HEK293 (cell line): ENCODE results near the gene PLEKHG7.
A peak's percentile ranks its signal among the peaks of the same experiment; 100 is the strongest.

Experiments used
- CTCF ChIA-PET: fragments of 350-600 bp; formaldehyde crosslinking; extraction: SDS; loops from one replicate; lab custom pipeline; 2021; ENCODE audit warnings: antibody characterized with exemption; lab: Yijun Ruan, JAX
- POLR2A ChIA-PET: fragments of 300-600 bp; formaldehyde crosslinking; extraction: SDS; loops from one replicate; lab custom pipeline; 2020; ENCODE audit warnings: antibody characterized with exemption, inconsistent platforms; lab: Yijun Ruan, JAX
- H3K27ac ChIP-seq: fragments of 200-500 bp; sonication (Bioruptor generic); 2 replicates; pipeline ENCODE4 v1.5.1; 2014; ENCODE audit warnings: low read depth, low read length, control low read depth, inconsistent platforms; ENCODE audit errors: extremely low read depth
- H3K36me3 ChIP-seq, 2 experiments: fragments of 200-500 bp in 1 of 2; sonication (Bioruptor generic) in 1 of 2; 1 replicate in 1 of 2; 2 replicates in 1 of 2; pipeline ENCODE4 v1.5.1; 2014 to 2017; ENCODE audit warnings: inconsistent platforms in 2 of 2, low read length in 2 of 2; ENCODE audit not compliant: control insufficient read depth in 2 of 2, insufficient read depth in 1 of 2
- H3K4me1 ChIP-seq: fragments of 200-500 bp; sonication (Bioruptor generic); 2 replicates; pipeline ENCODE4 v1.5.1; 2014; ENCODE audit warnings: mild to moderate bottlenecking, low read length, inconsistent platforms; ENCODE audit not compliant: control insufficient read depth, insufficient read depth
- H3K4me3 ChIP-seq: 2 replicates; pipeline ENCODE4 v1.5.1; 2011; ENCODE audit warnings: low read depth, mild to moderate bottlenecking, control low read depth, low read length, moderate library complexity
- H3K9me3 ChIP-seq: fragments of 200-500 bp; sonication (Bioruptor generic); 2 replicates; pipeline ENCODE4 v1.5.1; 2014; ENCODE audit warnings: low read depth, low read length, inconsistent platforms; ENCODE audit not compliant: control insufficient read depth, insufficient read depth
- CTCF ChIP-seq: fragments of 450-650 bp; formaldehyde crosslinking; IDR thresholded peaks from 2 replicates; pipeline ENCODE4 v1.5.1; 2016; ENCODE audit warnings: missing biosample characterization, missing genetic modification characterization
- PRDM4 ChIP-seq: fragments of 450-650 bp; formaldehyde crosslinking; IDR thresholded peaks from 2 replicates; pipeline ENCODE4 v1.5.1; 2017; ENCODE audit warnings: missing biosample characterization, missing genetic modification characterization
- SCRT1 ChIP-seq: fragments of 450-650 bp; formaldehyde crosslinking; IDR thresholded peaks from 2 replicates; pipeline ENCODE4 v1.5.1; 2016; ENCODE audit warnings: missing biosample characterization, missing genetic modification characterization, borderline replicate concordance
- SCRT2 ChIP-seq: fragments of 450-650 bp; formaldehyde crosslinking; IDR thresholded peaks from 2 replicates; pipeline ENCODE4 v1.5.1; 2016; ENCODE audit warnings: missing biosample characterization, missing genetic modification characterization
- SP7 ChIP-seq: fragments of 450-650 bp; formaldehyde crosslinking; IDR thresholded peaks from 2 replicates; pipeline ENCODE4 v1.5.1; 2016; ENCODE audit warnings: missing biosample characterization, missing genetic modification characterization
- ZBTB17 ChIP-seq: fragments of 450-650 bp; formaldehyde crosslinking; IDR thresholded peaks from 2 replicates; pipeline ENCODE4 v1.5.1; 2016; ENCODE audit warnings: missing biosample characterization, missing genetic modification characterization
- ZFP37 ChIP-seq: fragments of 450-650 bp; formaldehyde crosslinking; IDR thresholded peaks from 2 replicates; pipeline ENCODE4 v1.5.1; 2016; ENCODE audit warnings: missing biosample characterization, missing genetic modification characterization
- ZNF175 ChIP-seq: fragments of 450-650 bp; formaldehyde crosslinking; IDR thresholded peaks from 2 replicates; pipeline ENCODE4 v1.5.1; 2016; ENCODE audit warnings: missing biosample characterization, missing genetic modification characterization
- ZNF239 ChIP-seq: fragments of 450-650 bp; formaldehyde crosslinking; IDR thresholded peaks from 2 replicates; pipeline ENCODE4 v1.5.1; 2016; ENCODE audit warnings: missing biosample characterization, missing genetic modification characterization
- ZNF311 ChIP-seq: fragments of 450-650 bp; formaldehyde crosslinking; IDR thresholded peaks from 2 replicates; pipeline ENCODE4 v1.5.1; 2017; ENCODE audit warnings: missing biosample characterization, missing genetic modification characterization, borderline replicate concordance
- ZNF324 ChIP-seq: fragments of 450-650 bp; formaldehyde crosslinking; IDR thresholded peaks from 2 replicates; pipeline ENCODE4 v1.5.1; 2016; ENCODE audit warnings: missing biosample characterization, missing genetic modification characterization
- ZNF366 ChIP-seq: fragments of 450-650 bp; formaldehyde crosslinking; conservative IDR thresholded peaks from 2 replicates; pipeline ENCODE4 v1.5.1; 2016; ENCODE audit warnings: missing biosample characterization, missing genetic modification characterization
- ZNF501 ChIP-seq: fragments of 450-650 bp; formaldehyde crosslinking; IDR thresholded peaks from 2 replicates; pipeline ENCODE4 v1.5.1; 2016; ENCODE audit warnings: missing biosample characterization, missing genetic modification characterization
- ZNF585B ChIP-seq: fragments of 450-650 bp; formaldehyde crosslinking; IDR thresholded peaks from 2 replicates; pipeline ENCODE4 v1.5.1; 2016; ENCODE audit warnings: missing biosample characterization, missing genetic modification characterization
- ZNF654 ChIP-seq: fragments of 450-650 bp; formaldehyde crosslinking; IDR thresholded peaks from 2 replicates; pipeline ENCODE4 v1.5.1; 2016; ENCODE audit warnings: low read depth, missing biosample characterization, missing genetic modification characterization
- ZNF660 ChIP-seq: fragments of 450-650 bp; IDR thresholded peaks from 2 replicates; pipeline ENCODE4 v1.5.1; 2018; ENCODE audit warnings: missing biosample characterization, mild to moderate bottlenecking, missing genetic modification characterization
- ZNF747 ChIP-seq: fragments of 450-650 bp; formaldehyde crosslinking; IDR thresholded peaks from 2 replicates; pipeline ENCODE4 v1.5.1; 2016; ENCODE audit warnings: missing biosample characterization, missing genetic modification characterization
- ZSCAN23 ChIP-seq: fragments of 450-650 bp; formaldehyde crosslinking; IDR thresholded peaks from 2 replicates; pipeline ENCODE4 v1.5.1; 2016; ENCODE audit warnings: missing biosample characterization, missing genetic modification characterization
- ZSCAN30 ChIP-seq: fragments of 450-650 bp; IDR thresholded peaks from 2 replicates; pipeline ENCODE4 v1.5.1; 2018; ENCODE audit warnings: missing biosample characterization, mild to moderate bottlenecking, missing genetic modification characterization, moderate library complexity
- ZXDB ChIP-seq: fragments of 450-650 bp; formaldehyde crosslinking; IDR thresholded peaks from 2 replicates; pipeline ENCODE4 v1.5.1; 2016; ENCODE audit warnings: missing biosample characterization, missing genetic modification characterization
- TF ChIP-seq, protein P1 (sequence below): sonication (generic); formaldehyde crosslinking; IDR thresholded peaks from 2 replicates; pipeline ENCODE4 v1.8.1; 2022; ENCODE audit warnings: mild to moderate bottlenecking, moderate library complexity, missing genetic modification reagents

The PLEKHG7 gene

DNA sequence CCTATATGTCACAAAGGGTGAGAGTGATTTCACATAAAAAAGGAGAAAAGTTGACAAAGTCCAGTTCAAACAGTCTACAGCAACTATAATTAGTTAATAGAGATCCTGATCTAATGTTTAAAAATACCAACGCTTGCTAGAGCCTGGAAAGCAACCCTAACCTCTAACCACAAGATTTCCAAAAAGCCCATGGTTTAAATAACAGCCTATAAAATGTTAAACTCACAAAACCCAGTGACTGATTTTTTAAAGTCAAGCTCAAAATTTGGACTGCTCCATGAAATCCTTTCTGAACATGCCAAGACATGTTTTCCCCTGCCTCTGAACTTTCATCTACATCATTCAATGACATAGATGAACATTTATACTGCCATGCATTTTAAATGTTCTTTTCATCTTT is 81.6 kb downstream of the PLEKHG7 start:
- peaks cover 3% of the 10 kb centered on the region; the same call in 1 of the 2 replicates for H3K4me1 ChIP-seq
- peaks cover 8 to 15% of the 10 kb centered on the region in 2 experiments; a peak in 2 of 3 replicates for H3K36me3 ChIP-seq
- no peaks in the 10 kb centered on the region for H3K9me3 ChIP-seq
- TF ChIP-seq PRDM4 (tag by site-specific recombination): no peak
- TF ChIP-seq SP7 (tag by site-specific recombination): no peak
- TF ChIP-seq ZNF585B (tag by site-specific recombination): no peak
- TF ChIP-seq ZNF175 (tag by site-specific recombination): no peak
- TF ChIP-seq ZSCAN23 (tag by site-specific recombination): no peak
- TF ChIP-seq, all 188 proteins: peak for 0
- Histone ChIP-seq H3K27ac (no peak overlapping the region), H3K4me3 (no peak overlapping the region)
- ChIA-PET CTCF (interaction anchor here (0.6 to 1.5 kb wide), 12 partner anchors 11 to 1716 kb away, joined by 3 to 7 read pairs (median 4); no protein-coding TSS in a partner anchor), POLR2A (no interaction called here)

DNA sequence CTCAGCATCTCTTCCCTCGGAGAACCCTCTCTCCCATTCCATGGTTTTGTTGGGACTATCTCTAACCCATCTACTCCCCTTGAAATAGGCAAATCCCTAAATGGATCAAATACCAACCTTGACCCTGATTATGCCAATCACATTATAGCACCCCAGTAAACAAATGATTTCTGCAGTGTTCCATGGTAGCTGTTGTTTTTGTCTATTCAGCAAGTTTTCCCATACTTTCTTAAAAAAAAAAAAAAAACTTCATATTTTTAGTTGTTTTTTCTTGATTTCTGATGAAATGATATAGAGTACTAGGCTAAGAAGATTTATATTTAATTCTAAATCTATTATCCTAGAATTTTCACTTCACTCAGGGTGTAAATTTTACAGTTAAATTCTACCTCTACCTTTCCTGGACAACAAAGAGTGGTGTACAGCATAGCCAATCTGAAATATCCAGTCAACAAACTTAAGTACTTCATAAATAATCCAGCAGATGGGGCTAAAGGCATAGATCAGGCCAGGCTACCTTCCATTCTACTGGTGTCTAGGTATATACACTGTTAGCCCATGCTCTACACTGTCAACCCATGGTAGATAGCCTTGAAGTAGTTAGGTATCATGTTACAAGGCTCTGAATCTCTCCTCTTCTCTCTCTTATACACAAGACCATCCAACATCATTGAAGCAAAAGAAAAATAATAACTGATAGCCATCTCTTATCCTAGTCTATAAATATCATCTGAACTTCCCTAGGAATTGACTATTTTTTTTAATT is 82.2 kb downstream of the PLEKHG7 start:
- CTCF ChIA-PET: interaction anchor here (0.6 to 1.5 kb wide), 21 partner anchors 10 to 1716 kb away, joined by 3 to 8 read pairs (median 4); no protein-coding TSS in a partner anchor
- peaks cover 8 to 13% of the 10 kb centered on the region in 2 experiments; a peak in 2 of 3 replicates for H3K36me3 ChIP-seq
- POLR2A ChIA-PET: no interaction called here
- no peaks in the 10 kb centered on the region for H3K9me3 ChIP-seq
- TF ChIP-seq ZXDB (peak; percentile 22; the same call in 1 of the 2 replicates), ZNF324 (no peak), ZNF311 (no peak), ZFP37 (tag by site-specific recombination) (0 out of 2 replicates have a peak, but pooled peaks have one; percentile 67), CTCF (tag by site-specific recombination) (peak; percentile 75; the same call in 1 of the 2 replicates), ZNF501 (peak; percentile 26; the same call in 1 of the 2 replicates), ZSCAN30 (tag by site-specific recombination) (peak; percentile 80), SCRT2 (tag by site-specific recombination) (peak; percentile 74), ZNF366 (tag by site-specific recombination) (peak; percentile 44; the same call in 1 of the 2 replicates), ZBTB17 (peak; percentile 47; the same call in 1 of the 2 replicates), ZNF654 (peak; percentile 95), SCRT1 (tag by site-specific recombination) (peak; percentile 53; the same call in 1 of the 2 replicates), ZNF239 (tag by site-specific recombination) (peak; percentile 73; the same call in 1 of the 2 replicates), ZNF747 (tag by site-specific recombination) (no peak), ZNF660 (tag by site-specific recombination) (peak; percentile 81)
- TF ChIP-seq, protein P1, sequence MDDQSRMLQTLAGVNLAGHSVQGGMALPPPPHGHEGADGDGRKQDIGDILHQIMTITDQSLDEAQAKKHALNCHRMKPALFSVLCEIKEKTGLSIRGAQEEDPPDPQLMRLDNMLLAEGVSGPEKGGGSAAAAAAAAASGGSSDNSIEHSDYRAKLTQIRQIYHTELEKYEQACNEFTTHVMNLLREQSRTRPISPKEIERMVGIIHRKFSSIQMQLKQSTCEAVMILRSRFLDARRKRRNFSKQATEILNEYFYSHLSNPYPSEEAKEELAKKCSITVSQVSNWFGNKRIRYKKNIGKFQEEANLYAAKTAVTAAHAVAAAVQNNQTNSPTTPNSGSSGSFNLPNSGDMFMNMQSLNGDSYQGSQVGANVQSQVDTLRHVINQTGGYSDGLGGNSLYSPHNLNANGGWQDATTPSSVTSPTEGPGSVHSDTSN (CRISPR knock-in tag): no peak
- H3K4me1 ChIP-seq: peaks cover 3% of the 10 kb centered on the region; the same call in 1 of the 2 replicates
- no peak overlapping the region for H3K27ac ChIP-seq
- no peak overlapping the region for H3K4me3 ChIP-seq
